GM19193 (cell line): ENCODE data around the gene PALM.

Experiments used
- POLR2A ChIP-seq: IDR thresholded peaks from 4 replicates; pipeline ENCODE4 v1.6.1; 2011; ENCODE audit not compliant: insufficient read depth, insufficient read length; ENCODE audit errors: extremely low read depth

Gene PALM

GRCh38 chr19:781800-782184 is 73.1 kb downstream of the PALM start:
- no peak for TF ChIP-seq POLR2A

- no peak for TF ChIP-seq POLR2A
Observed at GRCh38 chr19:782185-782877, 73.6 kb downstream of the PALM start.

GRCh38 chr19:782878-783668 is 74.3 kb downstream of the PALM start:
- no peak for TF ChIP-seq POLR2A

GRCh38 chr19:784541-784940 is 75.8 kb downstream of the PALM start:
- TF ChIP-seq POLR2A: no peak

GRCh38 chr19:787536-787935 is 78.8 kb downstream of the PALM start:
- no peak for TF ChIP-seq POLR2A

GRCh38 chr19:788686-788982 is 79.9 kb downstream of the PALM start:
- TF ChIP-seq POLR2A: no peak

- TF ChIP-seq POLR2A: no peak
Observed at GRCh38 chr19:788983-789700, 80.4 kb downstream of the PALM start.

GRCh38 chr19:789701-790060 is 80.9 kb downstream of the PALM start:
- no peak for TF ChIP-seq POLR2A

- TF ChIP-seq POLR2A: no peak
Observed at GRCh38 chr19:791007-791566, 82.4 kb downstream of the PALM start.

GRCh38 chr19:791567-792305 is 83.0 kb downstream of the PALM start:
- TF ChIP-seq POLR2A: no peak

GRCh38 chr19:792306-792885 is 83.7 kb downstream of the PALM start:
- TF ChIP-seq POLR2A: no peak

- TF ChIP-seq POLR2A: no peak
Observed at GRCh38 chr19:793806-794205, 85.1 kb downstream of the PALM start.

- no peak for TF ChIP-seq POLR2A
Observed at GRCh38 chr19:795073-795611, 86.4 kb downstream of the PALM start.
